MCF 10A (cell line): Measurements from ENCODE around the gene CRAMP1. TPM values are rescaled to one million over a fixed set of nuclear protein-coding genes. Genes with fewer than 3 reads are reported as not detected.

ENCODE experiments used
- BruUV-seq: library from RNA; stranded (reverse); fragments of 400-500 nt; replicated peaks from 2 replicates; lab custom pipeline; 2021; lab: Mats Ljungman, UMichigan
- CTCF ChIA-PET: fragments of 300-600 bp; sonication (Branson Sonifier 250); formaldehyde crosslinking; extraction: SDS; loops from one replicate; lab custom pipeline; 2021; ENCODE audit warnings: antibody characterized with exemption, inconsistent platforms; lab: Yijun Ruan, JAX
- POLR2A ChIA-PET: fragments of 300-600, 350-650 bp; sonication (Branson Sonifier 250); formaldehyde crosslinking; extraction: SDS; loops from one replicate; lab custom pipeline; 2020; ENCODE audit warnings: antibody characterized with exemption, inconsistent platforms; lab: Yijun Ruan, JAX
- DNase-seq: peaks from one replicate; pipeline ENCODE4 v3.0.0-alpha.2; 2018; ENCODE audit not compliant: unreplicated experiment
- H3K27ac Mint-ChIP-seq: one replicate; pipeline ENCODE4 v1.8.0; 2022; ENCODE audit warnings: mild to moderate bottlenecking, low read depth, mixed read lengths; ENCODE audit not compliant: unreplicated experiment
- H3K27me3 Mint-ChIP-seq: one replicate; pipeline ENCODE4 v1.8.0; 2022; ENCODE audit warnings: mixed read lengths; ENCODE audit not compliant: insufficient read depth, unreplicated experiment
- H3K36me3 Mint-ChIP-seq: one replicate; pipeline ENCODE4 v1.8.0; 2022; ENCODE audit warnings: mild to moderate bottlenecking, moderate library complexity, mixed read lengths; ENCODE audit not compliant: insufficient read depth, unreplicated experiment
- H3K4me1 Mint-ChIP-seq: one replicate; pipeline ENCODE4 v1.8.0; 2022; ENCODE audit warnings: mixed read lengths; ENCODE audit not compliant: insufficient read depth, unreplicated experiment
- H3K4me3 Mint-ChIP-seq: one replicate; pipeline ENCODE4 v1.8.0; 2022; ENCODE audit warnings: mild to moderate bottlenecking, moderate library complexity, mixed read lengths; ENCODE audit not compliant: unreplicated experiment
- H3K9me3 Mint-ChIP-seq: one replicate; pipeline ENCODE4 v1.8.0; 2022; ENCODE audit warnings: mixed read lengths; ENCODE audit not compliant: unreplicated experiment
- intact Hi-C: fragments of 100-400 bp; cut with micrococcal nuclease; formaldehyde crosslinking; loops from 2 replicates; pipeline ENCODE4 v1.14.1; 2022
- total RNA-seq: library from RNA; stranded (reverse); gene quantifications from 2 replicates; pipeline ENCODE4 v1.2.3, GENCODE V29; 2022
- TF ChIP-seq, protein P1 (sequence below): fragments of 200-600 bp; IDR thresholded peaks from one replicate; pipeline ENCODE4 v1.8.0; 2022; ENCODE audit warnings: antibody characterized with exemption, mild to moderate bottlenecking; ENCODE audit not compliant: unreplicated experiment

The CRAMP1 gene
- total RNA-seq, 1 experiment from 2014 or later: 26.3 TPM

DNA sequence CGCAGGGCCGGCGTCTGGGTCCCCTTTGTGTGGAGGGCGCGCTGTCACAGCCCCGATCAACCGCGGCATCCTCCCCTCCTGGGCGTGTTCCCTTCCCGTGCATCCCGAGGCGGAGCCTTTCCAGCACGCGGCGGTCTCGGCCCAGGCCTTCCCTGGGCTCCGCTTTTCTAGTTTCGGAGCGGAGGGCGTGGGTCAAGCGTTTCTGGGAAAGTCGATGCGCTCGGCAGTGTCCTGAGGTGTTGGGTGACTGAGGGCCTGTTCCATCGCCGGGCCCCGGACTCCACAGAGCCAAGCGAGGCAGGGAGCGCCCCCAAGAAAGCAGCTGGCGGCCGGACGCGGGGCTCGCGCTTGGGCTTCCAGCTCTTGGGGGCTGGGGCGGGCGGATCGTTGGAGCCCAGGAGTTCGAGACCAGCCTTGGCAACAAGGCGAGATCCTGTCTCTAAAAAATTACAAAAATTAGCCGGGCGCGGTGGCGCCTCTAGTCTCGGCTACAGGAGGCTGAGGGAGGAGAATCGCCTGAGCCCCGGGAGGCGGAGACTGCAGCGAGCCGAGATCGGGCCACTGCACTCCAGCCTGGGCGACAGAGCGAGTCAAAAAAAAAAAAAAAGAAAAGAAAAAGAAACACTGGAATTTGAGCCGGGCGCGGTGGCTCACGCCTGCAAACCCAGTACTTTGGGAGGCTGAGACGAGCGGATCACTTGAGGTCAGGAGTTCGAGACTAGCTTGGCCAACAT, 1.1 kb upstream of the CRAMP1 start:
- no peaks in the 10 kb centered on the region for H3K9me3 Mint-ChIP-seq
- H3K27ac Mint-ChIP-seq: peak overlapping the region; percentile 97
- H3K4me3 Mint-ChIP-seq: peak overlapping the region; percentile 85
- POLR2A ChIA-PET: interaction anchor here (0.6 to 3.6 kb wide), 37 partner anchors 8 to 613 kb away, joined by 3 to 36 read pairs (median 4); partner anchors contain the start of genes EME2, FAHD1, HAGH and JPT2
- intact Hi-C loops: loop anchor here (5.0 kb wide), 2 partner anchors 66 to 96 kb away; partner anchors contain the start of genes JPT2 and MAPK8IP3
- H3K36me3 Mint-ChIP-seq: peaks cover 48% of the 10 kb centered on the region
- peaks cover 16% of the 10 kb centered on the region for H3K4me1 Mint-ChIP-seq
- TF ChIP-seq, protein P1, sequence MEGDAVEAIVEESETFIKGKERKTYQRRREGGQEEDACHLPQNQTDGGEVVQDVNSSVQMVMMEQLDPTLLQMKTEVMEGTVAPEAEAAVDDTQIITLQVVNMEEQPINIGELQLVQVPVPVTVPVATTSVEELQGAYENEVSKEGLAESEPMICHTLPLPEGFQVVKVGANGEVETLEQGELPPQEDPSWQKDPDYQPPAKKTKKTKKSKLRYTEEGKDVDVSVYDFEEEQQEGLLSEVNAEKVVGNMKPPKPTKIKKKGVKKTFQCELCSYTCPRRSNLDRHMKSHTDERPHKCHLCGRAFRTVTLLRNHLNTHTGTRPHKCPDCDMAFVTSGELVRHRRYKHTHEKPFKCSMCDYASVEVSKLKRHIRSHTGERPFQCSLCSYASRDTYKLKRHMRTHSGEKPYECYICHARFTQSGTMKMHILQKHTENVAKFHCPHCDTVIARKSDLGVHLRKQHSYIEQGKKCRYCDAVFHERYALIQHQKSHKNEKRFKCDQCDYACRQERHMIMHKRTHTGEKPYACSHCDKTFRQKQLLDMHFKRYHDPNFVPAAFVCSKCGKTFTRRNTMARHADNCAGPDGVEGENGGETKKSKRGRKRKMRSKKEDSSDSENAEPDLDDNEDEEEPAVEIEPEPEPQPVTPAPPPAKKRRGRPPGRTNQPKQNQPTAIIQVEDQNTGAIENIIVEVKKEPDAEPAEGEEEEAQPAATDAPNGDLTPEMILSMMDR: no peak
- CTCF ChIA-PET: interaction anchor here (0.7 to 0.9 kb wide), 2 partner anchors 90 to 96 kb away, joined by 3 read pairs; no protein-coding TSS in a partner anchor
- H3K27me3 Mint-ChIP-seq: no peaks in the 10 kb centered on the region
- no TSS peak for BruUV-seq
- DNase-seq: peak; percentile 16

DNA sequence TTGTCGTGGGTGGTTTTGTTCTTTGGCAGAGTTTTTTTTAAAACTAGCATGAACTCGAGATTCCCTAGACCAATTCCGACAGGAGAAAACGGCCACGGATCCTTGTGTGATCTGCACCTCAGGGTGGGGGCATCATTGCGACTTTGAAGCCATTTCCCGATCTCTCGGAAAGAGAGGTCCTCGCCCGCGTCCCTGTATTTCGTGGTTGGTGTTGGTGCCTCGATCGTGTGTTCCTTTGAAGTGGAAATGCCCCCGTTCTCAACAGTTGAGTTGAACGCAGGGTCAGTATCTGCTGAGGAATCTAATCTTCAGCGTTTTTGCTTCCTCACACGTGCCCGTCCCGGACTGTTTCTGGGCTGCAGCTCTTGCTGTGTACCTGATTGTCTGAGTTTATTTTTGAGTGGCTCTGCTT, 1.1 kb downstream of the CRAMP1 start:
- intact Hi-C loops: loop anchor here (5.0 kb wide), 2 partner anchors 64 to 94 kb away; partner anchors contain the start of genes JPT2 and MAPK8IP3
- Mint-ChIP-seq H3K27me3 (no peaks in the 10 kb centered on the region), H3K36me3 (peaks cover 37% of the 10 kb centered on the region), H3K27ac (no peak overlapping the region), H3K4me3 (peak overlapping the region; percentile 85), H3K4me1 (peaks cover 16% of the 10 kb centered on the region), H3K9me3 (no peaks in the 10 kb centered on the region)
- ChIA-PET POLR2A (interaction anchor here (0.6 to 1.4 kb wide), 5 partner anchors 72 to 362 kb away, joined by 3 to 6 read pairs (median 4); partner anchors contain the start of genes MAPK8IP3 and UQCC4), CTCF (no interaction called here)
- TF ChIP-seq, protein P1: no peak
- no TSS peak for BruUV-seq
- peak; percentile 13 for DNase-seq

DNA sequence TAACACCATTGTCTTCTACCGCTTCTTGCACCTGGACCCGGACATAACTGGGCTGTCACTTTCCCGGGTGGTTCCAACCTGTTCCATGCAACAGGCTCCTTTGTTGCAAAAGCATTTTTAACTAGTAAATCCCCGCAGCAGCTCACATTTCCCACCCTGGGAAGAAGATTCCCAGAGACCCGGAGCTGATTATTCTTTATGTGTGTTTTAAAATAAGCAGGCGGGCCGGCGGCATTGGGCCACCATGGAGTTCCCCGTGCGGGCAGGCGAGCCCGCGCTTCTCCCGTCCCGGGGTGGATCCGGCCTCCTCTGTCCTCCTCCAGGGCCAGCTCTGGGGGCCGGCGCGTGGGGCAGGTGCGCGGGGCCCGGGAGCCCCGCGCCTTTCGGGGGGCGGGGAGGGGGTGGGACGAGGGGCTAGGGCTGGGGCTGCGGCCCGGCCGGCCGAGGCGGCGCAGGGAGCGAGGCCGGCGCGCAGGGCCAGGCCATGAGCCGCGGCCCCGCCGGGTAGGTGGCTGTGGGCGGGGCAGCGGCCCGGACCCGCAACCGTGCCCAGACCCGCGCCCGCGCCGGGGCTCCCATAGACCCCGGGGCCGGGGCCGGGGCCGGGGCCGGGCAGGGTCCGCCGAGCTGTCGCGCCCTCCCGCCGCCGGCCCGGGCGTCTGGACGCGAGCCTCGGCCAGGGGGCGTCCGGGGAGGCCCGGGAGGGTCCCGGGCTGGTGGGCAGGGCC, 1.7 kb downstream of the CRAMP1 start:
- intact Hi-C loops: loop anchor here (5.0 kb wide), 2 partner anchors 63 to 93 kb away; partner anchors contain the start of genes JPT2 and MAPK8IP3
- POLR2A ChIA-PET: interaction anchor here (0.6 to 1.9 kb wide), 6 partner anchors 71 to 362 kb away, joined by 3 to 7 read pairs (median 4); partner anchors contain the start of genes MAPK8IP3 and UQCC4
- Mint-ChIP-seq H3K4me1 (peaks cover 16% of the 10 kb centered on the region), H3K36me3 (peaks cover 42% of the 10 kb centered on the region), H3K27me3 (no peaks in the 10 kb centered on the region), H3K9me3 (no peaks in the 10 kb centered on the region), H3K27ac (peak overlapping the region; percentile 95), H3K4me3 (peak overlapping the region; percentile 85)
- CTCF ChIA-PET: no interaction called here
- DNase-seq: peak; percentile 38
- TF ChIP-seq, protein P1: no peak
- no TSS peak for BruUV-seq
